Stimulated activated CD8-positive, alpha-beta memory T cell treated with anti-CD3 and anti-CD28 coated beads, Interleukin-15, amount 100 ng/mL, for 4 hours (primary cell): ENCODE measurements around the gene IFT43.
A peak's percentile ranks its signal among the peaks of the same experiment; 100 is the strongest.

Experiments used
- DNase-seq, 2 donors: peaks; one replicate each; pipeline ENCODE4 v3.0.0-alpha.2; 2020; ENCODE audit warnings: low read depth in 2 of 2

The IFT43 gene

GRCh38 chr14:75985618-75986438 lies at the start of gene IFT43:
IFT43 (plus strand) TSS chr14:75985763; CDS start chr14:75985787, 24 bp downstream.
- peak; percentile 79 to 86 for DNase-seq

GRCh38 chr14:75939200-75939599 lies 46.4 kb upstream of the IFT43 start:
- no peak for DNase-seq

- no peak for DNase-seq
Observed at GRCh38 chr14:75941030-75941429, 44.5 kb upstream of the IFT43 start.

- DNase-seq = no peak
Observed at GRCh38 chr14:75944607-75945241, 40.8 kb upstream of the IFT43 start.

- DNase-seq = no peak
Observed at GRCh38 chr14:75946785-75947184, 38.8 kb upstream of the IFT43 start.

GRCh38 chr14:75952489-75952888 lies 33.1 kb upstream of the IFT43 start:
- no peak for DNase-seq

GRCh38 chr14:75959031-75959430 lies 26.5 kb upstream of the IFT43 start:
- no peak for DNase-seq

- no peak for DNase-seq
Observed at GRCh38 chr14:75960231-75960630, 25.3 kb upstream of the IFT43 start.

GRCh38 chr14:75961662-75962061 lies 23.9 kb upstream of the IFT43 start:
- no peak for DNase-seq

GRCh38 chr14:75967866-75968265 lies 17.7 kb upstream of the IFT43 start:
- no peak for DNase-seq

GRCh38 chr14:75968456-75968855 lies 17.1 kb upstream of the IFT43 start:
- DNase-seq = no peak

- DNase-seq = no peak
Observed at GRCh38 chr14:75969126-75969525, 16.4 kb upstream of the IFT43 start.

GRCh38 chr14:75969891-75970290 lies 15.7 kb upstream of the IFT43 start:
- DNase-seq = no peak

- no peak for DNase-seq
Observed at GRCh38 chr14:75970989-75971388, 14.6 kb upstream of the IFT43 start.

- no peak for DNase-seq
Observed at GRCh38 chr14:75971509-75971908, 14.1 kb upstream of the IFT43 start.

GRCh38 chr14:75972801-75973421 lies 12.7 kb upstream of the IFT43 start:
- no peak for DNase-seq

GRCh38 chr14:75976826-75977581 lies 8.6 kb upstream of the IFT43 start:
- DNase-seq = no peak

GRCh38 chr14:75977582-75977943 lies 8.0 kb upstream of the IFT43 start:
- no peak for DNase-seq

GRCh38 chr14:75978249-75978731 lies 7.3 kb upstream of the IFT43 start:
- DNase-seq = no peak

GRCh38 chr14:75979071-75979571 lies 6.4 kb upstream of the IFT43 start:
- no peak for DNase-seq

- DNase-seq = no peak
Observed at GRCh38 chr14:75979648-75980565, 5.7 kb upstream of the IFT43 start.
